Neural crest cell (in vitro differentiated cells): ENCODE results near the gene TMEM44. TPM values are rescaled to one million over a fixed set of nuclear protein-coding genes. Genes with fewer than 3 reads are reported as not detected.
A peak's percentile ranks its signal among the peaks of the same experiment; 100 is the strongest.

ENCODE experiments used
- DNase-seq: peaks from one replicate; pipeline ENCODE4 v3.0.0; 2021; ENCODE audit warnings: low read depth, mixed read lengths, low spot score
- H3K27ac Mint-ChIP-seq: one replicate; pipeline ENCODE4 v1.8.0; 2021; ENCODE audit warnings: mild to moderate bottlenecking, mixed read lengths; ENCODE audit not compliant: unreplicated experiment
- H3K27me3 Mint-ChIP-seq: 2 replicates; pipeline ENCODE4 v1.8.0; 2021; ENCODE audit warnings: low read depth, mild to moderate bottlenecking, mixed read lengths
- H3K36me3 Mint-ChIP-seq: 2 replicates; pipeline ENCODE4 v1.8.0; 2021; ENCODE audit warnings: low read depth, mild to moderate bottlenecking, mixed read lengths
- H3K4me1 Mint-ChIP-seq: 2 replicates; pipeline ENCODE4 v1.8.0; 2021; ENCODE audit warnings: mixed read lengths
- H3K4me3 Mint-ChIP-seq: one replicate; pipeline ENCODE4 v1.8.0; 2021; ENCODE audit warnings: mild to moderate bottlenecking, mixed read lengths
- H3K9me3 Mint-ChIP-seq: 2 replicates; pipeline ENCODE4 v1.8.0; 2021; ENCODE audit warnings: mixed read lengths
- total RNA-seq: library from RNA; stranded (reverse); gene quantifications from 2 replicates; pipeline ENCODE4 v1.2.1, GENCODE V29; 2021
- TF ChIP-seq, protein P1 (sequence below): fragments of 200-600 bp; sonication (generic); conservative IDR thresholded peaks from 2 replicates; pipeline ENCODE4 v1.5.0; 2021; ENCODE audit warnings: antibody characterized with exemption, mild to moderate bottlenecking

Gene TMEM44
- total RNA-seq, 1 donor from 2014 or later: 43.8 TPM

DNA sequence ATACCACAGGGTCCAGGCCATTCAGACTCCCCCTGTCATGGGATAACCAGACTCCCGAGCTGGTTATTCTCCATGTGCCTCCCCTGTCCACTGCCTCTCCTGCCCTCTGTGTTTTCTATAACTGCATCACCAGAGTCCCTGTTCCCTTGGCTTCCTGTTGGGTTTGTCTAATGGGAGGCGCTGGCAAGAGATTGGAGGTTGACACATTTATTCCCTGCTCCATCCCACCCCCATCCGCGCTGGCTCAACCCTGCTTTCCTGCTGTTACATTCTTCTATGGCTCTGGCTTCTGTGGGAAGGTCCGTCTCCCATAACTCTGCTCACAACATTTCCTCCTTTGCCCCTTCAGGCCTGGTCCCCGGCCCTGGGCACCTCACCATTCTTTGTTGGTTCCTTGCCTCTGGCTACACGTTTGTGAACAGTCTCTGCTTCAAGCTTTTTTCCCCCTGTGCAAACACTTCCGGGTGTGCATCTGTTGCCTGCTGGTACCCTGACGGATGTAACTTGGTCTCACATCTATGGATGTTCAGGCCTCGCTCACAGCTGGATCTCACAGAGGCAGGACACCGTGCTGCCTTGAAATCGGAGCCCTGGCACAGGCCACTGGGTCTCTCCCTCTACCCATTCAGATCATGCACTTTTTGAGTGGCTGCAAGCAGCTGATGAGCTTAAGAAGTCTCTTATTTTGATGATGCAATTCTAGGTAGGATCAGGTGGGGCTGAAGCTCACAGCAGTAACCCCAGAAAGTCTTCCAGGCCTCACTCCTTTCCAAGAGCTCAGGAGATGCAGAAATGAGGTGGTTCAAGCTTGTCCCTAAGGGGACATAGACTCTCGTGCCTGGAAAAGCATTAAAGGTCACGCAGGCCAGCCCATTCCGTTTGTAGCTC is 77.8 kb downstream of the TMEM44 start:
- Mint-ChIP-seq H3K4me3 (no peak overlapping the region), H3K9me3 (no peaks in the 10 kb centered on the region), H3K36me3 (no peaks in the 10 kb centered on the region), H3K4me1 (peaks cover 26% of the 10 kb centered on the region), H3K27ac (peak overlapping the region; percentile 92), H3K27me3 (no peaks in the 10 kb centered on the region)
- no peak for DNase-seq
- TF ChIP-seq, protein P1, sequence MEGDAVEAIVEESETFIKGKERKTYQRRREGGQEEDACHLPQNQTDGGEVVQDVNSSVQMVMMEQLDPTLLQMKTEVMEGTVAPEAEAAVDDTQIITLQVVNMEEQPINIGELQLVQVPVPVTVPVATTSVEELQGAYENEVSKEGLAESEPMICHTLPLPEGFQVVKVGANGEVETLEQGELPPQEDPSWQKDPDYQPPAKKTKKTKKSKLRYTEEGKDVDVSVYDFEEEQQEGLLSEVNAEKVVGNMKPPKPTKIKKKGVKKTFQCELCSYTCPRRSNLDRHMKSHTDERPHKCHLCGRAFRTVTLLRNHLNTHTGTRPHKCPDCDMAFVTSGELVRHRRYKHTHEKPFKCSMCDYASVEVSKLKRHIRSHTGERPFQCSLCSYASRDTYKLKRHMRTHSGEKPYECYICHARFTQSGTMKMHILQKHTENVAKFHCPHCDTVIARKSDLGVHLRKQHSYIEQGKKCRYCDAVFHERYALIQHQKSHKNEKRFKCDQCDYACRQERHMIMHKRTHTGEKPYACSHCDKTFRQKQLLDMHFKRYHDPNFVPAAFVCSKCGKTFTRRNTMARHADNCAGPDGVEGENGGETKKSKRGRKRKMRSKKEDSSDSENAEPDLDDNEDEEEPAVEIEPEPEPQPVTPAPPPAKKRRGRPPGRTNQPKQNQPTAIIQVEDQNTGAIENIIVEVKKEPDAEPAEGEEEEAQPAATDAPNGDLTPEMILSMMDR: no peak

DNA sequence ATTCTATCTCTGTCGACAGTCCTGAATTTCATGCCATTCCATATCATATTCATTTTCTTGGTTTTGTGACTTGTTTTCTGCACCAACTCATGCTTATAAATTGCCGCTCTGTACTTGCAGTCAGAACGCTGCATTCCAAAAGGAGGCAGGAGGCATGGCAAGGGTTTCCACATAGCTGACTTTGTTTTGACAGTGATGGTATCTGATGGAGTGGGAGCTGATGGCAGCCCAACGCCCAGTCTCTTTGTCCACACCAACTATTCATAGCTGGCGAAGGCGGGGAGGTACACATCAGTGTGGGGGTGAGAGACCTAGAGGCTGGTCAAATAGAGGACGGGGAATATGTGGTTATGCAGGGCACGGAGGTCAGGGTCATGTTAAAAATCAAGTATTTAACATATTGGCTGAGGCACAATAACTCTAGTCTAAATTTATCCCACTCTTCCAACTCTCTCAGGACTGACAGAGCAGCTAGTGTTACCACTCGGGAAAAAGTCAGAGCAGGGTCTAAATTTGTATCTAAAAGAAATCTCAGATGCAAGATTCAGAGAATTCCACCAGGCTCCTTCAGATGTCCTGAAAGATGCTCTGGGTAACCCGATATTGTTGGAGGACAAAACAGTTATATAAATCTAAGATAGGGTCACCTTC is 78.6 kb downstream of the TMEM44 start:
- Mint-ChIP-seq H3K4me1 (peaks cover 27% of the 10 kb centered on the region), H3K27ac (peak overlapping the region; percentile 10), H3K4me3 (no peak overlapping the region), H3K27me3 (no peaks in the 10 kb centered on the region), H3K9me3 (no peaks in the 10 kb centered on the region), H3K36me3 (no peaks in the 10 kb centered on the region)
- TF ChIP-seq, protein P1: no peak
- DNase-seq: no peak

DNA sequence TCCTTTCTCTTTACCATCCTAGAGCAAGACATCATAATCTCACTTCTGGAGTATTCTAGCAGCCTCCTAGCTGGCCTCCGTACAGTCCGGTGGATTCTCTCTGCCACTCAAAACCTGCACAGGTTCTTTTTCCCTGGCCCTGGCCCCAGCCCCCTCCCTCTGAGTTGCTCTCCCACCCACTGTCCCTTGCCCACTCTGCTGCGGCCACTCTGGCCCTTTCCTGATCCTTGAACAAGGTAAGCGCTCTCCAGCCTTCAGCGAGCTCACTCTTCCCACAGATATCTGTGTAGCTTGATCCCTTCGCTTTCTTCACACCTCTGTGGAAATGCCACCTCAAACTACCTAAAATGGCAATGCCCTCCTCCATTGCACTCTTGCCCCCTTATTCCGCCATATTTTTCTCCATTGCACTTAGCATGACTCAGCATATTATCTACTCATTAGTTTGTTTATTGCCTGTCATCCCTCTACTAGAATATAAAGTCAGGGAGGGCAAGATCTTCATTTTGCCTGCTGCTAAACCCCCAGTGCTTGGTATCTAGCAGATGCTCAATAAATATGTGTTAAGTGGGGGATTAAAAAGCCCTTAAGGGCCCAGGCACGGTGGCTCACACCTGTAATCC is 80.8 kb downstream of the TMEM44 start:
- Mint-ChIP-seq H3K4me1 (peaks cover 33% of the 10 kb centered on the region), H3K36me3 (peaks cover under 1% of the 10 kb centered on the region), H3K9me3 (peaks cover under 1% of the 10 kb centered on the region), H3K27me3 (no peaks in the 10 kb centered on the region), H3K27ac (no peak overlapping the region), H3K4me3 (no peak overlapping the region)
- no peak for DNase-seq
- TF ChIP-seq, protein P1: no peak

DNA sequence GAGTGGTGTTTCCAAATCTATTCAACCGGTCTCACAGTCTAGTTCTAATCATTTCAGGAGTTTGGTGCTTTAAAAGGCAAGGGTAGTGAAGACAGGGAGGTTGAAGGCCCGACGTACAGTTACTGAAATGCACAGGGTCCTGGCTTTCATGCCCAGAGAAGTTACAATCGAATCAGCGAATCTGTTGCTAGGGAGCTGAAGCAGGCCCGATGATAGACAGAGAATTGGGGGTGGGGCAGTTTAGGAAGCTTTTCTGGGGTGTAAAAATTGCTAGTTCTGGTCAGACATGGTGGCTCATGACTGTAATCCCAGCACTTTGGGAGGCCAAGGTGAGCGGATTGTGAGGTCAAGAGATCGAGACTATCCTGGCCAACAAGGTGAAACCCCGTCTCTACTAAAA is 83.4 kb downstream of the TMEM44 start:
- TF ChIP-seq, protein P1: no peak
- Mint-ChIP-seq H3K27me3 (no peaks in the 10 kb centered on the region), H3K27ac (peak overlapping the region; percentile 57), H3K9me3 (peaks cover 6% of the 10 kb centered on the region), H3K36me3 (peaks cover 2% of the 10 kb centered on the region), H3K4me3 (no peak overlapping the region), H3K4me1 (peaks cover 16% of the 10 kb centered on the region)
- no peak for DNase-seq

- H3K27me3 Mint-ChIP-seq: no peaks in the 10 kb centered on the region
- TF ChIP-seq, protein P1: no peak
Observed at GRCh38 chr3:194548346-194549321, 84.6 kb downstream of the TMEM44 start.

More at GRCh38 chr3:194548346-194549321, 84.6 kb downstream of the TMEM44 start:
- Mint-ChIP-seq H3K27ac (no peak overlapping the region), H3K4me1 (peaks cover 12% of the 10 kb centered on the region), H3K4me3 (no peak overlapping the region), H3K9me3 (peaks cover 6% of the 10 kb centered on the region), H3K36me3 (peaks cover 2% of the 10 kb centered on the region)
- no peak for DNase-seq
